Measurements from ENCODE around the gene KLHL14.
"Not testable (repeated sequence)": the region's sequence is repeated elsewhere in the genome, so short reads cannot be mapped to it uniquely, and the experiment has no call there.

The KLHL14 gene

DNA sequence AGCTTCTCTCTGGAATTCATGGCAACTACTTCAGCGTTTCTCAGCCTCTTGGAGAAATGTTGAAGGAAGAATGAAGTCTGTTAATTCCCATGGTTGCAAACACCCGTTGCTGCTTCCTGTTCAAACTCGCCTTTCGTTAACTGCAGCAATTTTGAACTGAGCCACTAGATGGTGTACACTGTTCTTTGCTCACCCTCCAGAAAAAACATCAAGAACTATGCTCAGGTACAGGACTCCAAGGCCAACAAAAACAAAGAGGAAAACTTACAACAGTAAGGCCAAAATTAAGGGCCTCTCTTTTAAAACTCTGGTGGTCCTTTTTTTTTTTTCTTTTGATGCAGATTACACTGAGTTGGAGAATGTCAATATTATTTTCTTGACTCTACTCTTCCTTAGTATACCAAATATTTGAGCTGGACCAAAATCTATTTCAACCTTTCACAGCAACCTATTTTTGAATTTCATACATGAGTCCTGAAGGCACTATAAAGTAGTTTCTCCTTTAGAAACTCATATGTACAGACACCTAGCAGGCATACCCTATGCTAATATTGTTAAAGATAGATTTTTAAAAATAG lies 58.2 kb downstream of the KLHL14 start:
- peak; percentile 60 for DNase-seq (ENCODE audit: low spot score)

DNA sequence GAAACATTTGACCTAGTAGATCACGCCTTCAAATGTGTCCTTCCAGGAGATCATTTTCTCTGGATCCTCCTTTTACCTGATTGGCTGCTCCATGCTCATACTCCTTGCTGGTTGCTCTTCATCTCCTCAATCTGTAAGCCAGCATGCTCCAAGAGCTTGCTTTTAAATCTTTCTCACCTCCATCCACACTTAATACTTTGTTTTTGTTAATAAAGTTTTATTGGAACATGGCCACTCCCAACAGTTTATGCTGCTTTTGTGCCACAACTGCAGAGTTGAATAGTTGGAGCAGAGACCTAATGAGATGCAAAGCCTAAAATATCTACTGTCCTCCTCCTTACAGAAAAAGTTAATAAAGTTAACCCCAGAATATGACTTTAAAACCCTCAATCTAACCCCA lies 60.0 kb downstream of the KLHL14 start:
- DNase-seq (ENCODE audit: low spot score): no peak

- no peak for DNase-seq (ENCODE audit: low spot score)
Measured at GRCh38 chr18:32711862-32712261, 61.0 kb downstream of the KLHL14 start.

DNA sequence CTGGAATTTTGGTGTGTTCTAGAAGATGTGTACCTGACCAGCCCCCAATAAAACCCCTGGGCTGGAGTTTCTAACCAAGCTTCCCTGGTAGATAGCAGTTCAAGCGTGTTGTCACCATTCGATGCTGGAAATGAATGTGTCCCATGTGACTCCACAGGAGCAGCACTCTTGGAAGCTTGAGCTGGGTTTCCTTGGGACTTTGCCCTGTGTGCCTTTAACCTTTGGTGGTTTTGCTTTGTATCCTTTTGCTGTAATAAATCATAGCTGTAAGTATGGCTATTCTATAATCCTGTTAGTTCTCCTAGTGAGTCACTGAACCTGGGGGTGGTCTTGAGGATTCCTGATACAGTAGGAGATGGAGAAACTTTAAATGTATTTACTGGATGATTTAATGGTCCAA lies 65.2 kb downstream of the KLHL14 start:
- DNase-seq (ENCODE audit: low spot score): no peak

GRCh38 chr18:32707147-32707546 lies 65.7 kb downstream of the KLHL14 start:
- DNase-seq (ENCODE audit: low spot score): no peak

GRCh38 chr18:32701313-32701712 lies 71.5 kb downstream of the KLHL14 start:
- no peak for DNase-seq (ENCODE audit: low spot score)

DNA sequence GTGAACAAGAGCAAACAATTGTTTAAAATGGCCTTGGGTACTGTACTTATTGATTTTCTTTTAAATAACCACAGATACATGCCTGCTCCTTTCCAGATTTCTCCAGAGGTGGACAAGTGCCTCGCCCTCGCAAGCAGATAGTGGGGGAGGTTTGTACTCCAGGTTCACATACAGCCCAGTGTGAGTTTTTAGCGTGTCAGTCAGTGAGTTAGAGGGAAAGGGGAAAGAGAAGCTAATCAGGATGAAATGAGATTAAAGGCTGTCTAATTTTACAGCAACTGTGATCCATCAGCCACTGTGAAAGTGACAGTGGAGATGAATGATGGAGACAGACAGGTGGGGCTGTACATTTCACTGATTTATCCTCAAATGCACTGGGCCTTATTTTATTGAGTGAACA lies 74.7 kb downstream of the KLHL14 start:
- no peak for DNase-seq (ENCODE audit: low spot score)

DNA sequence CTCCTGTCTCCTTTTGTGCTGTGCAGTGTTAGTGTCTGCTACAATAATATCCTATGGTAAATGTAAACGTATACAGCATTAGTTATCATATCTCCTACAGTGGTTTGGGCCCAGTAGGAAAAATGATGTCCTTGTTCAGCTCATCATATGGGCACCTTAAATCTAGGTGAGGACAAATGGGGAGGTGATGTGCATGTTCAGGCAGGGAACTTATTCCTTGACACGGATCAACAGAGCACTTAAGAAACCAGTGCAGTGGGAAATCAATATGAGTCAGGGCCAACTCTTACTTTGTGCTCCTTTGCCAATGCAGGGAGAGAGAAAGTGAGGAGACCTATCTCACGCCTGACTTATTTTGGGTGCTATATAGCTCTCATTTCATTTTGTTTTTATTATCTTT lies 76.4 kb downstream of the KLHL14 start:
- no peak for DNase-seq (ENCODE audit: low spot score)

GRCh38 chr18:32695534-32695933 lies 77.3 kb downstream of the KLHL14 start:
- no peak for DNase-seq (ENCODE audit: low spot score)

- no peak for DNase-seq (ENCODE audit: low spot score)
Measured at GRCh38 chr18:32688821-32689220, 84.0 kb downstream of the KLHL14 start.

DNA sequence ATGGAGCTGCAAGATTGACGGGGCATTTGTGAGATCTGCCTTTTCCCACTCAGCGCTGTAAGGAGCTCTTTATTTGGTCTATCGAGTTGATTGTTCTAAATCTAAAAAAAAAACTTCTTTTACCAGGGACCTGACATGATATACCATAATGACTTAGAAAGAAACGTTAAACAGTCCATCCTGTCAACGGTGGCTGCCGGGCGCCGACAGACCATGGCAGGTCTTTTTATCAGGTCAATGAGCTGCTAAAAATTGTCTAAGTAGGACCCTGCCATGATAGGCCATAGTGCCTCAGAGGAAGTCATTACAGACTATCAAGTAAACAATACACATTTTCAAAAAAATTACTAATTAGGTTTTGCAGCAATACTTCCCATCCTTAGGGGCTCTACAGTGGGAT lies 87.9 kb downstream of the KLHL14 start:
- no peak for DNase-seq (ENCODE audit: low spot score)

DNA sequence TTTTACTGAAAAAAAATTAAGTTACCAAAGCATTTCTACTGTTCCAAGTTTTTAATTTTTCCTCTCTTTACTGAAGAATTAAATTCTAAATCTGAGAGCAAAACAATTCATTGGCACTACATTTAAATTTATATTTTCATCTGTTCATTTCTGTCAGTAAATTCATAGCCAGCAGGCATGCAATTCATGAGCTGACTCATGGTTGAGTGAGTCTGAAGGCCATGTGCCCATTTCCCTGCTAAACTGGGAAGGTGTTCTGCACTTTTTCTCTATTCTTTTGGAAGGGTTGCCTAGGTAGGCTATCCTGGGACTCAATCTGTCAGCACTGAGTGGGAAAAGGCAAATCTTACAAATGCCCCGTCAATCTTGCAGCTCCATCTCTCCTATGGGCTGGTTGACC lies 88.7 kb downstream of the KLHL14 start:
- DNase-seq (ENCODE audit: low spot score): no peak

GRCh38 chr18:32683044-32683443 lies 89.8 kb downstream of the KLHL14 start:
- DNase-seq (ENCODE audit: low spot score): no peak

DNA sequence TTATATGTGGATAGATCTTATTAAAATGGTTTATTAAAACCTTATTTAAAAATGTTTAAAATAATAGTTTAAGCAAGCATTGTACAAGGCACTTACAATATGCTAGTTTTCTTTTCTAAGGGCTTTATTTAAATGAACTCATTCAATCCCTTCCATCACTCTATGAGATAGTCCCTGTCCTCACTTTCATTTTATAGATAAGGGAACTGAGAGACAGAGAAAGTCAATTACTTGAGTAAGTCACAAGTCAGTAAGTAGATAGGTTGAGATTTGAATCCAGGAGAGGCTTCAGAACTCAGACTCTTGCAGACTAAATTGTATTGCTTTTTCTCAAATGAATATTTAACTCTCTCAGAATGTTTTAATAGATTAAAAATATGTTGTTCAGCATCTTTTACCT lies 95.2 kb downstream of the KLHL14 start:
- no peak for DNase-seq (ENCODE audit: low spot score)

DNA sequence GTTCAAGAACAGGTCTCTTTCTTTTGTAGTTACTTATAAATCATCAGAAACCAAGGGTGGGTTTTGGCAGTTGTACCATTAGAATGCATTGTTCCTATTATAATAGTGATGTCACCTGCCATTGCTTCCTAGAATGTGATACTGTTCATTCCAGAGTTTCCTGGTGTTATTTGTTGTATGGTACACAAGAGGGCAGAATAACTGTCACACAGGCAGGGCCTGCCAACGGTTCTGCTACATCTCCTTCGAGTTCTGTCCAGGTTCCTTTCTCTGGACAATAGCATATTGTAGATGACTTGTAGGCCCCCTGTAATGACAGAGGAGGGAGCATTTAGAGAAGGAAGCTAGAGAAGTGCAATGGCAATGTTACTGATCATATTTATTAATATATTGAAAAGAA lies 98.3 kb downstream of the KLHL14 start:
- DNase-seq (ENCODE audit: low spot score): peak; percentile 7

- no peak for DNase-seq (ENCODE audit: low spot score)
Measured at GRCh38 chr18:32672398-32672797, 100.4 kb downstream of the KLHL14 start.

- no peak for DNase-seq (ENCODE audit: low spot score)
Measured at GRCh38 chr18:32670727-32671126, 102.1 kb downstream of the KLHL14 start.

DNA sequence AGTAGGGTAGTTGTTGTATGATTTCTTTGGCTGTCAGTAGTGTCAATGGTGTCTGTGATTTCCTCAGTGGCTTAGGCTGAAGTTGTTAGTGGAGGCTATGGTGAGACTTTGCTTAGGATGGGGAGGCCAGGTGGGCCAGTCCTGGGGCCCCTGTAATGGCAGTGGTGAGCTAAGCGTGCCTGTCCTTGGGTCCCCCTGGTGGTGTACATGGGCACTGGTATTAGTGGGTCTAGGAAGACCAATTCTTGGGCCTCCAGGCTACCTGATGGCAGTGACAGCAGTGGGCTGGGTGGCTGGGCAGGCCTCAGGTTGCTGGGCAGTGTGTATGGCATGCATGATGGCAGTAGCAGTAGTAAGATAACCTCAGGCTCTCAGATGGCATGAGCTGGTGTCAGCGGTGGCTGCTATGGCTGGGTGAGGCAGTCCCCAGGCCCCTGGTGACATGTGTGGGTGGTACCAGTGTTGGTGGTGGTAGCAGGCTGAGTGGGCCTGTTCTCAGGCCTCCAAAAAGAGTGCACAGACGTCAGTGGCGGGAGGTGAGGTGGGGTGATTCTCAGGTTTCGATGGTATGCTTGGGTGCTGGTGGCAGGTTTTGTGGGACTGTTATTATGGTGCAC lies 103.2 kb downstream of the KLHL14 start:
- DNase-seq (ENCODE audit: low spot score): no peak

DNA sequence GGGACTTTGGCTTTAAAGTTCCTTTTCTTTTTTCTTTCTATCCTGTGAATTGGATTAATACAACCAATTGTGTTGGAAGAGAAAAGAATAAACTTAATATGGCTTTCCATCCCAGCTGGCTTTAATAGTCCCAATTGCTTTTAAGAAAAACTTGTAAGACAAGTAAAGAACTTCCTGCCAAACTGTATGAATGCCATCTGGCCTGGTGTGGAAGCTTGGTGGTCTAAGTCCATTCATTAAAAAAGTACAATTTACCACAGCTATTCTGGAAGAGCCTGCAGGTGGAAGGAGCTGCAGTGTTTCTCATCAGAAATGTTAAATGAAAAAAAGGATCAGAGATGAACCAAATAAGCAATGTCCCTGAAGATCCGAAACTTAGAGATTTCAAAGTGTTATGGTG lies 103.9 kb downstream of the KLHL14 start:
- DNase-seq (ENCODE audit: low spot score): no peak

GRCh38 chr18:32661486-32662299 lies 111.1 kb downstream of the KLHL14 start:
- DNase-seq (ENCODE audit: low spot score): peak; percentile 59

DNA sequence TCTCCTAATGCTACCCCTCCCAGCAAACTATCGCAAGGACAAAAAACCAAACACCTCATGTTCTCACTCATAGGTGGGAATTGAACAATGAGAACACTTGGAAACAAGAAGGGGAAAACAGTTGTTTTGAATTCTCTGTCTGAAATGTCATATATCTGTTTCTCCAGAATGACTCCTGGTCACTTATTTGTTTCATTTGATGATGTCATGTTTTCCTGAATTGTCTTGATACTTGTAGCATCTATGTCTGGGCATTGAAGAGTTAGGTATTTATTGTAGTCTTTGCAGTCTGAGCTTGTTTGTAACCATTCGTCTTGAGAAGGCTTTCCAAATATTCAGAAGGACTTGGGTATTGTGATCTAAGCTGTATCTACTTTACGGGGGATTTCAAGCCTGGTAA lies 118.3 kb downstream of the KLHL14 start:
- DNase-seq (ENCODE audit: low spot score): not testable (repeated sequence)

- DNase-seq (ENCODE audit: low spot score): peak; percentile 4
Measured at GRCh38 chr18:32637659-32638058, 135.2 kb downstream of the KLHL14 start.

GRCh38 chr18:32637226-32637625 lies 135.6 kb downstream of the KLHL14 start:
- DNase-seq (ENCODE audit: low spot score): no peak
